Measurements from ENCODE around the gene ZNF579.

DNA sequence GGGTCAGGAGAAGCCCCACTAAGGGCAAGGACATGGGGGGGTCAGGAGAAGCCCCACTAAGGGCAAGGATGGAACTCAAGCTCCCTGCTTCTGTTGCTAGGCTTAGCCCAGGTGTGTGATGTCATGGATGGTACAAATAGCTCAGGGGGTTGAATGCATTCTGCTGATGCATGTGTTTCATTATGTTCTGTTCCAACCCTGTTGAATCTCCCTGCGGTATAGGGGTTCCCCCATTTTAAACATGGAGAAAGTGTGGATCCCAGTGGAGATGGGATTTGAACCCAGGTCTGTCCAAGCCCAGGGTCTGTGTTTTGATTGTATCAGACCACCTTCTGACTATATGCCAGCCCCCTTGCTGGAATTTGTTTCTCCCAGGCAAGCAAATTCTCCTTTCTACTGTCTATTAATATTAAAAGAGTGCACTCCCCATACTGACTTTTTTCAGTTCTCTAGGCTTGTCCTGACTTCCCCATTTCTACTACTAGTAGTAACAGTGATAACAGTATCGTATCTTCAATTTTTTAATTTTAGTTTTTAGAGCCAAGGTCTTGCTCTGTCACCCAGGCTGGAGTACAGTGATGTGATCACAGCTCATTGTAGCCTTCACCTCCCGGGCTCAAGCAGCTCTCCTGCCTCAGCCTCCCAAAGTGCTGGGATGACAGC lies 31.5 kb upstream of the ZNF579 start:
- TF ChIP-seq, protein P1, sequence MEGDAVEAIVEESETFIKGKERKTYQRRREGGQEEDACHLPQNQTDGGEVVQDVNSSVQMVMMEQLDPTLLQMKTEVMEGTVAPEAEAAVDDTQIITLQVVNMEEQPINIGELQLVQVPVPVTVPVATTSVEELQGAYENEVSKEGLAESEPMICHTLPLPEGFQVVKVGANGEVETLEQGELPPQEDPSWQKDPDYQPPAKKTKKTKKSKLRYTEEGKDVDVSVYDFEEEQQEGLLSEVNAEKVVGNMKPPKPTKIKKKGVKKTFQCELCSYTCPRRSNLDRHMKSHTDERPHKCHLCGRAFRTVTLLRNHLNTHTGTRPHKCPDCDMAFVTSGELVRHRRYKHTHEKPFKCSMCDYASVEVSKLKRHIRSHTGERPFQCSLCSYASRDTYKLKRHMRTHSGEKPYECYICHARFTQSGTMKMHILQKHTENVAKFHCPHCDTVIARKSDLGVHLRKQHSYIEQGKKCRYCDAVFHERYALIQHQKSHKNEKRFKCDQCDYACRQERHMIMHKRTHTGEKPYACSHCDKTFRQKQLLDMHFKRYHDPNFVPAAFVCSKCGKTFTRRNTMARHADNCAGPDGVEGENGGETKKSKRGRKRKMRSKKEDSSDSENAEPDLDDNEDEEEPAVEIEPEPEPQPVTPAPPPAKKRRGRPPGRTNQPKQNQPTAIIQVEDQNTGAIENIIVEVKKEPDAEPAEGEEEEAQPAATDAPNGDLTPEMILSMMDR (IDR thresholded peaks at IDR 0.05), result no peak
- TF ChIP-seq POLR2A (IDR thresholded peaks at IDR 0.05), result no peak
